SK-N-SH (cell line): Measurements from ENCODE around the gene ISOC2. TPM values are rescaled to one million over a fixed set of nuclear protein-coding genes. Genes with fewer than 3 reads are reported as not detected.

Experiments used
- CTCF ChIA-PET: fragments of 300-600, 350-600 bp; formaldehyde crosslinking; extraction: SDS; loops from one replicate; lab custom pipeline; 2021; lab: Yijun Ruan, JAX
- POLR2A ChIA-PET: fragments of 350-600 bp; sonication (Branson Sonifier 250); formaldehyde crosslinking; extraction: SDS; loops from one replicate; lab custom pipeline; 2020; ENCODE audit warnings: antibody characterized with exemption, inconsistent platforms; lab: Yijun Ruan, JAX
- DNase-seq: peaks from one replicate; pipeline ENCODE4 v3.0.0; 2012
- H2AFZ ChIP-seq: fragments of 200-600 bp; sonication (generic); 2 replicates; pipeline ENCODE4 v1.8.1; 2016; ENCODE audit warnings: antibody characterized with exemption, mild to moderate bottlenecking, low read depth
- H3F3A ChIP-seq: fragments of 200-600 bp; sonication (generic); replicated peaks from 2 replicates; pipeline ENCODE3; 2016; ENCODE audit warnings: antibody characterized with exemption, mild to moderate bottlenecking; ENCODE audit not compliant: insufficient read depth
- H3K27ac ChIP-seq, 2 experiments: fragments of 200-500 bp in 1 of 2; fragments of 200-600 bp in 1 of 2; sonication (Bioruptor generic) in 1 of 2; sonication (generic), shearing (Covaris generic) in 1 of 2; 2 replicates each; pipeline versions ENCODE4 v1.5.1 to v1.6.1; 2014 to 2016; ENCODE audit warnings: low read depth in 2 of 2, inconsistent platforms in 1 of 2, low read length in 1 of 2, mild to moderate bottlenecking in 1 of 2, mixed read lengths in 1 of 2
- H3K27me3 ChIP-seq: fragments of 200-600 bp; sonication (generic), shearing (Covaris generic); 2 replicates; pipeline ENCODE4 v1.6.1; 2016; ENCODE audit warnings: mixed run types; ENCODE audit not compliant: insufficient read depth
- H3K36me3 ChIP-seq, 2 experiments: fragments of 200-500 bp in 1 of 2; fragments of 200-600 bp in 1 of 2; sonication (Bioruptor generic) in 1 of 2; sonication (generic) in 1 of 2; replicated peaks in 1 of 2; 2 replicates each; pipeline versions ENCODE3 to v1.5.1; 2014 to 2016; ENCODE audit warnings: low read length in 1 of 2, mild to moderate bottlenecking in 1 of 2; ENCODE audit not compliant: insufficient read depth in 2 of 2, control insufficient read depth in 1 of 2
- H3K4me1 ChIP-seq, 2 experiments: fragments of 200-500 bp in 1 of 2; fragments of 200-600 bp in 1 of 2; sonication (Bioruptor generic) in 1 of 2; sonication (generic), shearing (Covaris generic) in 1 of 2; 2 replicates each; pipeline versions ENCODE4 v1.5.1 to v1.6.1; 2014 to 2016; ENCODE audit warnings: low read depth in 1 of 2, low read length in 1 of 2, mixed run types in 1 of 2; ENCODE audit not compliant: insufficient read depth in 2 of 2, control insufficient read depth in 1 of 2
- H3K4me2 ChIP-seq: fragments of 200-600 bp; sonication (generic), shearing (Covaris generic); 2 replicates; pipeline ENCODE4 v1.6.1; 2017; ENCODE audit warnings: mixed run types
- H3K4me3 ChIP-seq, 2 experiments: fragments of 200-500 bp in 1 of 2; fragments of 200-600 bp in 1 of 2; sonication (Bioruptor generic) in 1 of 2; sonication (generic), shearing (Covaris generic) in 1 of 2; 2 replicates each; pipeline versions ENCODE4 v1.5.1 to v1.8.1; 2014 to 2016; ENCODE audit warnings: low read depth in 2 of 2, inconsistent platforms in 1 of 2, low read length in 1 of 2, mild to moderate bottlenecking in 1 of 2, mixed read lengths in 1 of 2, moderate library complexity in 1 of 2
- H3K79me2 ChIP-seq: fragments of 200-600 bp; sonication (generic); 2 replicates; pipeline ENCODE4 v1.8.1; 2017; ENCODE audit warnings: mild to moderate bottlenecking; ENCODE audit not compliant: insufficient read depth
- H3K9ac ChIP-seq: fragments of 200-600 bp; sonication (generic); 2 replicates; pipeline ENCODE4 v1.6.1; 2017; ENCODE audit warnings: mixed run types
- H3K9me2 ChIP-seq: fragments of 200-600 bp; sonication (generic); 2 replicates; pipeline ENCODE4 v1.6.1; 2017; ENCODE audit warnings: mixed run types
- H3K9me3 ChIP-seq: fragments of 200-600 bp; sonication (generic); 2 replicates; pipeline ENCODE4 v1.6.1; 2017; ENCODE audit warnings: mixed run types, mild to moderate bottlenecking, moderate library complexity
- H4K20me1 ChIP-seq: fragments of 200-600 bp; sonication (generic); 2 replicates; pipeline ENCODE4 v1.6.1; 2017; ENCODE audit warnings: mild to moderate bottlenecking, mixed run types; ENCODE audit not compliant: insufficient read depth
- CHD2 ChIP-seq: fragments of 150-350 bp; IDR thresholded peaks from 2 replicates; pipeline ENCODE4 v1.6.1; 2018; ENCODE audit warnings: low read length; ENCODE audit not compliant: partially characterized antibody
- FOXM1 ChIP-seq: IDR thresholded peaks from 2 replicates; pipeline ENCODE4 v1.4.0; 2012; ENCODE audit warnings: low read depth, mild to moderate bottlenecking
- MXI1 ChIP-seq: IDR thresholded peaks from 2 replicates; pipeline ENCODE4 v1.6.1; 2012; ENCODE audit warnings: mild to moderate bottlenecking, low read depth, low read length, improper control_type of control experiment
- NFIC ChIP-seq: IDR thresholded peaks from 2 replicates; pipeline ENCODE4 v1.4.0; 2012; ENCODE audit warnings: borderline replicate concordance
- RAD21 ChIP-seq: IDR thresholded peaks from 2 replicates; pipeline ENCODE4 v1.6.1; 2012; ENCODE audit warnings: mild to moderate bottlenecking, low read length
- RFX5 ChIP-seq: IDR thresholded peaks from 2 replicates; pipeline ENCODE4 v1.6.1; 2012; ENCODE audit warnings: mild to moderate bottlenecking, improper control_type of control experiment, low read length
- SIN3A ChIP-seq: IDR thresholded peaks from 2 replicates; pipeline ENCODE4 v1.6.1; 2012; ENCODE audit warnings: low read depth, mild to moderate bottlenecking, low read length, moderate library complexity, borderline replicate concordance
- SMC3 ChIP-seq: IDR thresholded peaks from 2 replicates; pipeline ENCODE4 v1.6.1; 2012; ENCODE audit warnings: low read depth, low read length, improper control_type of control experiment
- WGBS: methylation state at CpG from one replicate; pipeline ENCODE4 v1.1.6; 2017; ENCODE audit warnings: low lambda C conversion rate; 5-methylcytosine and 5-hydroxymethylcytosine counted together
- polyA plus RNA-seq, 3 experiments: library from polyadenylated mRNA; depleted of rRNA; stranded (reverse); fragments of >200 nt; gene quantifications; 2 replicates each; pipeline ENCODE4 v1.2.3, GENCODE V29; 2012
- TF ChIP-seq, protein P1 (sequence below): IDR thresholded peaks from 2 replicates; pipeline ENCODE4 v1.6.1; 2012; ENCODE audit warnings: mild to moderate bottlenecking, low read depth, low read length, moderate library complexity
- TF ChIP-seq, protein P2 (sequence below): fragments of 200-600 bp; sonication (generic); IDR thresholded peaks from 2 replicates; pipeline ENCODE4 v1.6.1; 2017; ENCODE audit warnings: antibody characterized with exemption, mild to moderate bottlenecking, moderate library complexity
- TF ChIP-seq, protein P3 (sequence below): fragments of 150-350 bp; IDR thresholded peaks from 2 replicates; pipeline ENCODE4 v1.6.1; 2017; ENCODE audit warnings: antibody characterized with exemption, low read length, low read depth, borderline replicate concordance
- TF ChIP-seq, protein P4 (sequence below): IDR thresholded peaks from 2 replicates; pipeline ENCODE4 v1.4.0; 2012; ENCODE audit warnings: low read depth
- TF ChIP-seq, protein P5 (sequence below): IDR thresholded peaks from 2 replicates; pipeline ENCODE4 v1.4.0; 2012; ENCODE audit warnings: low read depth, borderline replicate concordance
- TF ChIP-seq, protein P6 (sequence below): fragments of 150-350 bp; IDR thresholded peaks from 2 replicates; pipeline ENCODE4 v1.6.1; 2016; ENCODE audit warnings: mild to moderate bottlenecking, low read depth, low read length

Gene ISOC2
- polyA plus RNA-seq, 1 of the 3 experiments (the other 2 are of a cell fraction) = 65.4 TPM

DNA sequence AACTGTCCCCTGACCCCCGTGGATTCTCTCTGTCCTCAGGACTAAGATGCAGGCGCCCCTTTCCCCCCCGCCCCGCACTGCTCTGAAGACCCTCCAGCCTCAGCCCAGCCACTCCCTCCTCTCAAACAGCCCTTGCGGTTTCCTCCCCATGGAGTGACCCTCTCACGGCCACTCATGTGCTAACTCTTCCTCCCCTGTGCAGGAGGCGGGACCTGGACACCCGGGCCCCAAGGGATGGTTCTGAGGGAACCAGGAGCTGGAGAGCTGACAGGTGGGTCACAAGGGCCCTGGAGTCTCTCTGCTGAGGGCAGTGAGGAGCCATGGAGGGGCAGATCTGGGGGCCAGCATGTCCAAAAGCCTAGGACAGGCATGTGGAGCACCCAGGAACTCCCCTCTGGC is 1.9 kb downstream of the ISOC2 start:
- H3K36me3 ChIP-seq = no peaks in the 10 kb centered on the region
- no peaks in the 10 kb centered on the region for H3K27me3 ChIP-seq
- ChIA-PET POLR2A (interaction anchor here (0.7 kb wide), 1 partner anchor 120 kb away, joined by 3 read pairs; the partner anchor contains the start of gene KMT5C), CTCF (interaction anchor here (0.8 to 2.5 kb wide), 12 partner anchors 8 to 370 kb away, joined by 3 to 12 read pairs (median 4); no protein-coding TSS in a partner anchor)
- TF ChIP-seq, protein P1, sequence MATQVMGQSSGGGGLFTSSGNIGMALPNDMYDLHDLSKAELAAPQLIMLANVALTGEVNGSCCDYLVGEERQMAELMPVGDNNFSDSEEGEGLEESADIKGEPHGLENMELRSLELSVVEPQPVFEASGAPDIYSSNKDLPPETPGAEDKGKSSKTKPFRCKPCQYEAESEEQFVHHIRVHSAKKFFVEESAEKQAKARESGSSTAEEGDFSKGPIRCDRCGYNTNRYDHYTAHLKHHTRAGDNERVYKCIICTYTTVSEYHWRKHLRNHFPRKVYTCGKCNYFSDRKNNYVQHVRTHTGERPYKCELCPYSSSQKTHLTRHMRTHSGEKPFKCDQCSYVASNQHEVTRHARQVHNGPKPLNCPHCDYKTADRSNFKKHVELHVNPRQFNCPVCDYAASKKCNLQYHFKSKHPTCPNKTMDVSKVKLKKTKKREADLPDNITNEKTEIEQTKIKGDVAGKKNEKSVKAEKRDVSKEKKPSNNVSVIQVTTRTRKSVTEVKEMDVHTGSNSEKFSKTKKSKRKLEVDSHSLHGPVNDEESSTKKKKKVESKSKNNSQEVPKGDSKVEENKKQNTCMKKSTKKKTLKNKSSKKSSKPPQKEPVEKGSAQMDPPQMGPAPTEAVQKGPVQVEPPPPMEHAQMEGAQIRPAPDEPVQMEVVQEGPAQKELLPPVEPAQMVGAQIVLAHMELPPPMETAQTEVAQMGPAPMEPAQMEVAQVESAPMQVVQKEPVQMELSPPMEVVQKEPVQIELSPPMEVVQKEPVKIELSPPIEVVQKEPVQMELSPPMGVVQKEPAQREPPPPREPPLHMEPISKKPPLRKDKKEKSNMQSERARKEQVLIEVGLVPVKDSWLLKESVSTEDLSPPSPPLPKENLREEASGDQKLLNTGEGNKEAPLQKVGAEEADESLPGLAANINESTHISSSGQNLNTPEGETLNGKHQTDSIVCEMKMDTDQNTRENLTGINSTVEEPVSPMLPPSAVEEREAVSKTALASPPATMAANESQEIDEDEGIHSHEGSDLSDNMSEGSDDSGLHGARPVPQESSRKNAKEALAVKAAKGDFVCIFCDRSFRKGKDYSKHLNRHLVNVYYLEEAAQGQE = no peak
- TF ChIP-seq MXI1 (no peak), FOXM1 (no peak), RAD21 (no peak), CHD2 (no peak), SMC3 (no peak), SIN3A (no peak), NFIC (no peak), RFX5 (no peak)
- TF ChIP-seq, protein P2, sequence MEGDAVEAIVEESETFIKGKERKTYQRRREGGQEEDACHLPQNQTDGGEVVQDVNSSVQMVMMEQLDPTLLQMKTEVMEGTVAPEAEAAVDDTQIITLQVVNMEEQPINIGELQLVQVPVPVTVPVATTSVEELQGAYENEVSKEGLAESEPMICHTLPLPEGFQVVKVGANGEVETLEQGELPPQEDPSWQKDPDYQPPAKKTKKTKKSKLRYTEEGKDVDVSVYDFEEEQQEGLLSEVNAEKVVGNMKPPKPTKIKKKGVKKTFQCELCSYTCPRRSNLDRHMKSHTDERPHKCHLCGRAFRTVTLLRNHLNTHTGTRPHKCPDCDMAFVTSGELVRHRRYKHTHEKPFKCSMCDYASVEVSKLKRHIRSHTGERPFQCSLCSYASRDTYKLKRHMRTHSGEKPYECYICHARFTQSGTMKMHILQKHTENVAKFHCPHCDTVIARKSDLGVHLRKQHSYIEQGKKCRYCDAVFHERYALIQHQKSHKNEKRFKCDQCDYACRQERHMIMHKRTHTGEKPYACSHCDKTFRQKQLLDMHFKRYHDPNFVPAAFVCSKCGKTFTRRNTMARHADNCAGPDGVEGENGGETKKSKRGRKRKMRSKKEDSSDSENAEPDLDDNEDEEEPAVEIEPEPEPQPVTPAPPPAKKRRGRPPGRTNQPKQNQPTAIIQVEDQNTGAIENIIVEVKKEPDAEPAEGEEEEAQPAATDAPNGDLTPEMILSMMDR = no peak
- TF ChIP-seq, protein P3, sequence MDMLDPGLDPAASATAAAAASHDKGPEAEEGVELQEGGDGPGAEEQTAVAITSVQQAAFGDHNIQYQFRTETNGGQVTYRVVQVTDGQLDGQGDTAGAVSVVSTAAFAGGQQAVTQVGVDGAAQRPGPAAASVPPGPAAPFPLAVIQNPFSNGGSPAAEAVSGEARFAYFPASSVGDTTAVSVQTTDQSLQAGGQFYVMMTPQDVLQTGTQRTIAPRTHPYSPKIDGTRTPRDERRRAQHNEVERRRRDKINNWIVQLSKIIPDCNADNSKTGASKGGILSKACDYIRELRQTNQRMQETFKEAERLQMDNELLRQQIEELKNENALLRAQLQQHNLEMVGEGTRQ = no peak
- TF ChIP-seq, protein P4, sequence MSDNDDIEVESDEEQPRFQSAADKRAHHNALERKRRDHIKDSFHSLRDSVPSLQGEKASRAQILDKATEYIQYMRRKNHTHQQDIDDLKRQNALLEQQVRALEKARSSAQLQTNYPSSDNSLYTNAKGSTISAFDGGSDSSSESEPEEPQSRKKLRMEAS = no peak
- TF ChIP-seq, protein P5, sequence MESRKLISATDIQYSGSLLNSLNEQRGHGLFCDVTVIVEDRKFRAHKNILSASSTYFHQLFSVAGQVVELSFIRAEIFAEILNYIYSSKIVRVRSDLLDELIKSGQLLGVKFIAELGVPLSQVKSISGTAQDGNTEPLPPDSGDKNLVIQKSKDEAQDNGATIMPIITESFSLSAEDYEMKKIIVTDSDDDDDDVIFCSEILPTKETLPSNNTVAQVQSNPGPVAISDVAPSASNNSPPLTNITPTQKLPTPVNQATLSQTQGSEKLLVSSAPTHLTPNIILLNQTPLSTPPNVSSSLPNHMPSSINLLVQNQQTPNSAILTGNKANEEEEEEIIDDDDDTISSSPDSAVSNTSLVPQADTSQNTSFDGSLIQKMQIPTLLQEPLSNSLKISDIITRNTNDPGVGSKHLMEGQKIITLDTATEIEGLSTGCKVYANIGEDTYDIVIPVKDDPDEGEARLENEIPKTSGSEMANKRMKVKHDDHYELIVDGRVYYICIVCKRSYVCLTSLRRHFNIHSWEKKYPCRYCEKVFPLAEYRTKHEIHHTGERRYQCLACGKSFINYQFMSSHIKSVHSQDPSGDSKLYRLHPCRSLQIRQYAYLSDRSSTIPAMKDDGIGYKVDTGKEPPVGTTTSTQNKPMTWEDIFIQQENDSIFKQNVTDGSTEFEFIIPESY = no peak
- TF ChIP-seq, protein P6, sequence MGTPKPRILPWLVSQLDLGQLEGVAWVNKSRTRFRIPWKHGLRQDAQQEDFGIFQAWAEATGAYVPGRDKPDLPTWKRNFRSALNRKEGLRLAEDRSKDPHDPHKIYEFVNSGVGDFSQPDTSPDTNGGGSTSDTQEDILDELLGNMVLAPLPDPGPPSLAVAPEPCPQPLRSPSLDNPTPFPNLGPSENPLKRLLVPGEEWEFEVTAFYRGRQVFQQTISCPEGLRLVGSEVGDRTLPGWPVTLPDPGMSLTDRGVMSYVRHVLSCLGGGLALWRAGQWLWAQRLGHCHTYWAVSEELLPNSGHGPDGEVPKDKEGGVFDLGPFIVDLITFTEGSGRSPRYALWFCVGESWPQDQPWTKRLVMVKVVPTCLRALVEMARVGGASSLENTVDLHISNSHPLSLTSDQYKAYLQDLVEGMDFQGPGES = no peak
- H3K4me1 ChIP-seq = peaks cover 9 to 18% of the 10 kb centered on the region in 2 experiments; a peak in 2 of 4 replicates
- no peak for DNase-seq
- H3K9me2 ChIP-seq = no peaks in the 10 kb centered on the region
- no peak overlapping the region for H3K9ac ChIP-seq
- 0 out of 2 replicates have a peak, but pooled peaks cover under 1% of the 10 kb centered on the region for H4K20me1 ChIP-seq
- WGBS = 94% methylated on average over 6 of the region's 8 CpGs
- peak overlapping the region; percentile 90 to 91; a peak in 3 of 4 replicates for H3K27ac ChIP-seq
- H3K79me2 ChIP-seq = peaks cover 12% of the 10 kb centered on the region; the same call in 1 of the 2 replicates
- peak overlapping the region; percentile 100 for H3K4me2 ChIP-seq
- no peak overlapping the region for H2AFZ ChIP-seq
- H3F3A ChIP-seq = peaks cover 12% of the 10 kb centered on the region
- peak overlapping the region in 1 of 2 experiments; percentile 76; a peak in 1 of 4 replicates for H3K4me3 ChIP-seq
- no peaks in the 10 kb centered on the region for H3K9me3 ChIP-seq
